Activated gamma-delta T cell treated with anti-CD3 and anti-CD28 coated beads, Interleukin-2, amount 50 U/mL, for 16 hours (primary cell): ENCODE measurements around the gene CTNS.

Experiments
- DNase-seq: peaks from one replicate; pipeline ENCODE4 v3.0.0-alpha.2; 2020; ENCODE audit warnings: low read depth

Gene CTNS

DNA sequence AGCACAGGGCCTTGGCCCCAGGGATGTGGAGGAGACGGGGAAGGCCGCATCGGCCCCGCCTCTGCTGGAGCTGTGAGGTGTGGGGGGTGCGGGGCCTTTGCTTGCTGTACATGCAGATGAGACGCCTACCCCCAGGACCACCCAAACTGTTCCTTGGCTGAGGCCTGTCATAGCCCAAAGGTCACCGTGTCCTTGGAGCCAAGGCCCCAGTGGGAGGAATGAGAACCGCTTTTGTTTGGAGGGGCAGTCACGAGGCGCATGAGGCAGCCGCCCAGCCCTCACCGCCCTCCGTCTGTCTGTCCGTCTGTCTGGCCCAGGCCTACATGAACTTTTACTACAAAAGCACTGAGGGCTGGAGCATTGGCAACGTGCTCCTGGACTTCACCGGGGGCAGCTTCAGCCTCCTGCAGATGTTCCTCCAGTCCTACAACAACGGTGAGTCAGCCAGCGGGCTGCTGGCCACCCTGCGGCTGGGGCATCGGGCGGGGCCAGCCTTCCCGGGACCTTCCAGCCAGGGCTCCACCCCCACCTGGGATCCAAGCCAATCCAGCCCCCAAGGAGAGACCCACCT is 23.1 kb downstream of the CTNS start:
- no peak for DNase-seq

- DNase-seq = no peak
Observed at GRCh38 chr17:3660311-3660891, 23.8 kb downstream of the CTNS start.

GRCh38 chr17:3663102-3664011 is 26.8 kb downstream of the CTNS start:
- no peak for DNase-seq

GRCh38 chr17:3665834-3666233 is 29.3 kb downstream of the CTNS start:
- no peak for DNase-seq

DNA sequence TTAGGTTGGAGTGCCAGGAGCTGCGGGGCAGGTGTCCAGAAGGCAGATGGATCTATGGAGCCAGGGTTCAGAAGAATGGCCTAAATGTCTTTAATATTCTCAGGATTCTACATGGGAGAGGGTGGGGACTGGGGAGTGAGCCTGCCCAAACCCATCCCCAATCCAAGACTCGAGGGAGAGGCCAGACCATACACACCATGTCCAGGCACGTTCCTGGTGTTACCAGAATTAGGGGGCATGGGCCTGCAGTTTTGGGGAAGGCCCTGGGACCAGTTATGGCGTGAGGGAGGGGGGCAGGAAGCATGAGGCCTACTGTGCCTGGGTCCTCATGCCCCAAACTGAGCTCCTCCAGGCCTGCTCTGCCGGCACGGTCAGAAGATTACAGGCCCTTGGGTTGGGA is 30.0 kb downstream of the CTNS start:
- DNase-seq = no peak

DNA sequence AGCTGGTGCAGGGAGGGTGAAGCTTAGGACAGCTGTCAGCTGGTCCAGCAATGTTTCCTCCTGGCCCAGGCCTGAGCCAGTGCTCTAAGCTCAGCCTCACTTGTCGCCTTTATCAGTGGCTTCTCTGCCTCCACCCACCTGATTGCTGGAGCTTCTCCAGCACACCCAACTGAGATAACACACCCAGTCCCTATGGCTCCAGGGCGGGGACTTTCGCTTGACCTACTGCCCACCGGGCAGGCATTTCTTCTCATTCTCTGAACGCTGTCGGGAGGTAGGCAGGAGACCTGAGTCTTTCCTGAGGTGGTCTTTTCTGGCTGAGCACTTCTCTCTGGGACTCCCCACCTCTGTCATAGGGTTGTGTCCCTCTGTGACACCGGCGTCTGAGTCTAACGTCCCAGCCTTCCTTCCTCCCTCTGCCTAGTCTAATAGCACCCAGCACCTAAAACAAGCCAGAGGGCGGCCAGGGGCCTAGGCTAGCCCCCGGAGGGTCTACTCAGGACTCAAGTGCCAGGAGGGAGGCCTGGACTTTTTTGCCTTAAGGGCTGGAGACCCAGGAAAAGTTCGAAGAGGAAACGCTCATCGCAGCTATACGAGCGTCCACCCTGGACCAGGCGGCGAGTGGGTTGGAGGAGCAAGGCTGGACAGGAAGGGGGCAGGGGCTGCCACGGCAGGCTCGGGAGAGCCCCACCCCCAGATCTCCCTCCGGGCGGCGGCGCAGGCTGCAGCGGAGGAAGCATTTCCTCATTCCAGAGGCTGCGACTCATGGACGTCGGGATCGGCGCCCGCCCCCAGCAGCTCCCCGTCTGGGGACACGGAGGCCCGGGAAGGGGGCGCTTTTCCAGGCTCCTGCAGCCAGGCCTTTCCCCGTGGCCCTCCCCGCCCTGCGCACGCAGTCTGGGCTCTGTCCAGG is 31.1 kb downstream of the CTNS start:
- peak; percentile 3 for DNase-seq

DNA sequence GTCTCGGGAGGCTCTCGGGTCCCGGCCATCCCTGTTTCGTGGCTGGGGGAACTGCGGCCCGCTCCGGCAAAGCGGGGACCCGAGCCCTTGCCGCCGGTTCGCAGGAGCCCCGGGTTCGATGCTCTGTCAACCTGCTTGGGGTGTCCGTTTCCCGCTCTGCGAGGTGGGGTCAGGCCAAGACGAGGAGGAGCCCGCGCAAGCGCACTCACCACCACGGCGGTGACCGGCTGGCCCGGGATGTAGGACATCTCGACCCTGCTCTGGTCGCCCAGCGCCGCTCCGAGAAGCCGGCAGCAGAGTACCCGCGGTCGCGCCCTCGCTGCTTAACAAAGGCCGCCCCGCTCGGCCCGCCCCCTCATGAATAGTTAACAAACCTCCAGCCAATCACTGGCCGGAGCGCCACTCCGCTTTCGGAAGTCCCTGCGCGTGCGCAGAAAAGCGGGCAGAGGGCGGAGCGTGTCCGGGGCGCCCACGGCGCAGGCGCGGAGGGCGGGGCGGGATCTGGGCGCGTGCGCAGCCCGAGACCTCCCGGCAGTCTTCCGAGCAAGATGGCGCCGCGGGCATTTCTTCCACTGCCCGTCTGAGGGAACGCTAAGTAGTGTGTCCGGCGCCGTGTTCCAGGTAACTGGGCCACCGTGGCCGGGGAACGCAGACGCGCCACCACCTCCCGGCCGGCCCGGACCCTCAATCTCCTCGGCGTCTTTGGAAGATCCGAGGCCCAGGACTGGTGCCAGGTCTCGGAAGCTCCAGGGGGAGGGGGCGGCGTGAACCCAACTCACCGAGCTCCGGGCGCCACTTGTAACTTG is 31.9 kb downstream of the CTNS start, which contains the start of the genes EMC6 and TAX1BP3:
EMC6 (plus strand) TSS at position 534 of the 806 bp plus-strand sequence. CDS start 335 bp downstream, outside the sequence.
TAX1BP3 (minus strand) TSS at position 300 of the 806 bp plus-strand sequence; CDS start at position 248, 52 bp downstream.
- peak; percentile 98 for DNase-seq

- DNase-seq = no peak
Observed at GRCh38 chr17:3669085-3669347, 32.5 kb downstream of the CTNS start.

GRCh38 chr17:3669548-3669947 is 33.0 kb downstream of the CTNS start:
- no peak for DNase-seq

GRCh38 chr17:3672571-3672970 is 36.0 kb downstream of the CTNS start:
- DNase-seq = no peak

- no peak for DNase-seq
Observed at GRCh38 chr17:3675886-3676285, 39.3 kb downstream of the CTNS start.

GRCh38 chr17:3678095-3678820 is 41.7 kb downstream of the CTNS start:
- no peak for DNase-seq

DNA sequence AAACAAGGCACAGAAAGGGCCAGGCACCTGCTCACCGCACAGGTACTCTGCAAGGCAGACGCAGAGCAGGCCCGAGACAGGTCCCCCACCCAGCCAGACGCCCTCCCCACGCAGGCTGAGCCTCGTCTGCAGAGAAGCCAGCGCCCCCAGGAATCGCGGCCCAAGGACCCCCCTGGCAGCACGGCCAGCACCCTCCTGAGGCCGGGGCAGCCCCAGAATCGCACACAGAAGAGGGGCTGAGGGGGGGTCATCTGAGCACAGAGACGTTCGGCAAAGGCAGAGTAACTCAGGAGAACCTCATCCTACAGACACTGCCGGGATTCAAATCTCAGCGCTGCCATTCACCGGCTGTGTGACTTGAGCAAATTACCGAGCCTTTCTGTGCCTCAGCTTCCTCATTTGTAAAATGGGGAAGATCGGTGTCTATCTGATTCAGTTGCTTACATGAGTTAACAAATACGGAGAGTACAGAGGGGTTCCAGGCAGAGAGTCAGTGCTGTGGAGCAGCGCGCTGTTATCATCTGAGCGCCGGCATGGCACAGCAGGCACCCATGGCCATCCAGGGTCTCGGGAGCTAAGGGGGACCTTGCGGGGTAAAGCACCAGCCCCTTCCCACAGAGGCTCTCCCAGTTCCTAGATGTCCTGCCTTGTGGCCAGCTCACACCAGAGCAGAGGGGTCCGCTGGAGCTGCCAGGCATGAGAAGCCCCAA is 42.4 kb downstream of the CTNS start:
- no peak for DNase-seq

DNA sequence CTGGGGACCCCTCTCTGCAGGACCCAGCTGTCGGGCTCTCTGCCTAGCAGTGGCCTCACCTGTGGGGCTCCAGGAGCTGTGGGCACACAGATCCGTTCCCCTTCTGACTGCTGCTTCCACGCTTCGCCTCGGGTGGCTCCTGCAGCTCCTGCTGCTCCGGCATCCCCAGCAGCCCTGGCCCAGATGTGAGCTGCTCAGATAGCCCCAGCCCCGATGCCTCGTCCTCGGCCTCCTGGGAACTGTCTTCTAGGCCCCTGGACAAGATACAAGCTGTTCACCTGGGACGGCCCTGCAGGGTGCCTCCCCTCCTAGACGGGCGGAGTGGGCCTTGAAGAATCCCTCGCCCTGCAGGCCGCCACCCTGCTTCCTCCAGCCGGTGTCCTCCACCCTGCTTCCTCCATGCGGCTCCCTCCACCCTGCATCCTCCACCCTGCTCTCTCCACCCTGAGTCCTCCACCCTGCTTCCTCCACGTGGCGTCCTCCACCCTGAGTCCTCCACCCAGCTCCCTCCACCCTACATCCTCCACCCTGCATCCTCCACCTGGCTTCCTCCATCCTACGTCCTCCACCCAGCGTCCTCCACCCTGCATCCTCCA is 43.1 kb downstream of the CTNS start:
- DNase-seq = no peak

DNA sequence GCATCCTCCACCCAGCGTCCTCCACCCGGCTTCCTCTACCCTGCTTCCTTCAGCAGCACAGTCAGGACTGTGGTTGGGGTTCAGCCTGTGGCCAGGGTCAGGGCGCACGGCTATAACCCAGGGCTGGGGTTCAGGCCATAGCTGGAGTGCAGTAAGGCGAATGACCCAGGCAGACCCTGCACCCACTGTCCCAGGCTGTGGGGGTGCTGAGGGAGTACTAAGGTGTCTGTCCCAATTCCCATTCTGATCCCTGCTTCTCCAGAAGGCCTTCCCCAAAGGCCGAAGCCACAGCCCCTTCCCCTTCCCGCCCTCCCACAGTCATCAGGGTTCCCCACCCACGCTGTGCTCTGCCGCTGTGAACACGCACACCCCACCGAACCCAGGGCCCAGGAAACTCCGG is 44.5 kb downstream of the CTNS start:
- no peak for DNase-seq

DNA sequence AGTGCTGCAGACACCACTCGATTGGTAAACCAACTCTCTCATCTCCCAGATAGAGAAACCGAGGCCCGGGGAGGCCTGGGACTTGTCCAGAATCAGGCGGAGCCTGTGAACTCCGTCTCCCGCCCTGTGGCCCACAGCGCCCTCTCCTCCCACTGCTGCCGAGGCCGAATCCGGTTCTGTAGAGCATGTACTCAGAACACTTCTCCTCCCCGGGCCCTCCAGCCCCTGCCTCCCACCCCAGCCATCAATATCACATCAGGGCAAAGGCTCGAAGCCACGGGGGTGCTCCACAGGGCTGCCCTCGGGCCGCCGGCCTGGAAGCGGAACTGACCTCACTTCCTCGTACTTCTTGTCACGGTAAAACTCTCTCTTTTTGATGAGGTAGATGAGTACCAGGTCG is 45.0 kb downstream of the CTNS start:
- no peak for DNase-seq

- no peak for DNase-seq
Observed at GRCh38 chr17:3682033-3682432, 45.5 kb downstream of the CTNS start.

DNA sequence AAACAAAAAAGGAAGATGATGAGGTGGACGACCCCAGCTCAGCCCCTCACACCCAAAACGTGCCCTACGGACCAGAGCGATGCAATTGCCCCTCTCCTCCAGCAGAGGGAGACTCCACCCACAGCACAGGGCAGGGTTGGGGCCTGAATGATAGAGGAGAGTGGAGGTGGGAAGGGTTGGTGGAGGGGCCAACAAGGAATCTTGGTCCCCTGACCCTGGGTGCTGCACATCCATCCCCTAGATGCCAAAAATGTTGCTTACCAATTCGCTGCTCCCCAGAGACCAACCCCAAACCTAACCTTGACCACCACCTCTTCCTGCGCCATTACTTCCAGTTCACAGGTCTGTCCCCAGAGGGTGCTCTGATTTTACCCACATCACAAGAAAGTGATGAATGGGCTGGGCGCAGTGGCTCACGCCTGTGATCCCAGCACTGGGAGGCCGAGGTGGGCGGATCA is 46.5 kb downstream of the CTNS start:
- DNase-seq = peak; percentile 43

DNA sequence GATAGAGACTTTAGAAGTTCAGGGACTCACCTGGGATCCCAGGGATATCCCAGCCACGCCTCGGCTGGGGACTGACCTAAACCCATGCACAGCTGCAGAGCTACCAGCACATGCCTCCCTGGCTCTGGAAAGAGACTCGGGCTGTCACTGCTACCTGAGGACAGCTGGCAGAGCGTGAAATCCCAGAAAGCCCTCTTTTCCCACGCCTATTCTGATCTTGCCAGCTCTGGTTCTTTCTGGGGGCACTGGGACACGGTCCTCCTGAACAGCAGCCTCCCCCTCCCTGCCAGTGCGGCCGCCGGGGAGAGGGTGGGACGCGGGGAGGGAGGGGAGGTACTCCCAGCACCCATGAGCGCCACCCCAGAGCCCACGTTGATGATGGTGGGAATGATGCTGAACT is 48.6 kb downstream of the CTNS start:
- no peak for DNase-seq
